ENCODE data around the gene RTKN2.

The RTKN2 gene

GRCh38 chr10:62172465-62172864, 96.2 kb downstream of the RTKN2 start:
- no peak for DNase-seq (ENCODE audit: low spot score)

DNA sequence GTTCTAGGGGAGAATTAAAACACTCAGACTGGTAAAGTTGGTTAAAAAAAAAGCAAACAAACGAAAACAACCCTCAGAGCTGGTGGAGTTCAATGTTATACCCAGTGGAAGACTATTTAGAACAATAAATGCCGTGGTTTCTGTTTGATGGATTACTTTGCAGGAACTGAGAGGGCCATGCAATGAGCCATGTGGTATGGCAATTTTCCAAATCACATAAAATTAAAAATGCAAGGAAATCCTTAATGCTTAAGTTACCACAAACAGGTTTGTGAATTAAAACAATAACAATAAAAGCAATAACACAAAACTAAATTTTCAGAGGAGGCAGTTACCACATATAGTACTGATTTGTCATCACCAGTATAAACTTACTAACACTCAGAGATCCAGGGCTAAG, 96.9 kb downstream of the RTKN2 start:
- DNase-seq (ENCODE audit: low spot score): no peak

GRCh38 chr10:62170732-62171131, 97.9 kb downstream of the RTKN2 start:
- DNase-seq (ENCODE audit: low spot score): no peak

- no peak for DNase-seq (ENCODE audit: low spot score)
These were observed 102.1 kb downstream of the RTKN2 start for GRCh38 chr10:62166331-62167131.

DNA sequence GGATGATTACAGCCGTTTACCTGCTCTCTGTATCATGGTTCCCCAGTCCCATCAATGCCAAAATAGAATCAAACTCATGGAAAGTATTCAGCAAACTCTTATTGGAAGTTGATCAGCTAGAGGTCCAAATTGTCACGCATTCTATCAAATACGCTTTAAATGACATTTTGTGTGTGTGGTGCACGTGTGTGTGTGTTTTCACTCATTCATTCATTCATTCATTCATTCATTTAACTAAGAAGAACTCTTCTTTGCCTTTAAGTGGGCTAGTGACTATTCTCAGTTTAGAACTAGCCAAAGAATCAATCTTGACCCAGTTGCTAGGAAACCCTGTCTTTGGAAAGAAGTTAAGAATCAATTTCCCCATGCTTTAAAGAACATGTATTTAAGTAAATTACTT, 102.8 kb downstream of the RTKN2 start:
- no peak for DNase-seq (ENCODE audit: low spot score)

- DNase-seq (ENCODE audit: low spot score): no peak
These were observed 105.6 kb downstream of the RTKN2 start for GRCh38 chr10:62163024-62163423.

DNA sequence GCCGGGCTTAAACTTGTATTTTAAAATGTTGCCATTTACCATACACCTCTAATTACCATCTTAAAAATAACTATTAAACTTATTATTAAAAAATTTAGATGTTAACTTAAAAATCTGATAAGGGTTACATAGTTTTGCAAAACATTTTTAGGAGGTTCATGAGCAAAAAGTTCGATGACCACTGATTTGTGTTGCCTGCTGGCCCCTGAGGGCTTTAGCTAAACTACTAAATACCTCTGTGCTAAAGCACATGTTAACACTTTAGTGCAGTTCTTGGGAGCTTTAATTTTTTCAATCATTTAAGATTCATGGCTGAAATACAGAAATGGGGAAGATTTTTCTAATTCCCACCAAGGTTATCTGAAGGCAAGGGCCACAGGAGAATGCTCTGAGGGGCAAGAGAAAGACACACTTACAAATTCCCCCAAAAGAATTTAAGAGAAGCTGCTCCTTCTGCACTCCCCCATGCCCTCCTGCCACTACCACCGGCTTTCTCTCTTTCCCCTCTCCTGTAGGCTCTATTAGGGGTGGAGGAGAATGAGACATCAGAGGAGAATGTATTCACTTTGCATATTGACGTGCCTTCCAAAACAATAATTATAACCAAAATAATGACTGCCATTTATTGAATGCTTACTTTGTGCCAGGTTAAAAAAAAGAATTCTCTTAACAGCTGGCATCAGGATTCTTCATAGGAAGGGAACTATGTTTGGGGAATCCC, 106.2 kb downstream of the RTKN2 start:
- DNase-seq (ENCODE audit: low spot score): no peak

GRCh38 chr10:62159351-62159750, 109.3 kb downstream of the RTKN2 start:
- DNase-seq (ENCODE audit: low spot score): no peak

- DNase-seq (ENCODE audit: low spot score): no peak
These were observed 111.0 kb downstream of the RTKN2 start for GRCh38 chr10:62157601-62158000.

DNA sequence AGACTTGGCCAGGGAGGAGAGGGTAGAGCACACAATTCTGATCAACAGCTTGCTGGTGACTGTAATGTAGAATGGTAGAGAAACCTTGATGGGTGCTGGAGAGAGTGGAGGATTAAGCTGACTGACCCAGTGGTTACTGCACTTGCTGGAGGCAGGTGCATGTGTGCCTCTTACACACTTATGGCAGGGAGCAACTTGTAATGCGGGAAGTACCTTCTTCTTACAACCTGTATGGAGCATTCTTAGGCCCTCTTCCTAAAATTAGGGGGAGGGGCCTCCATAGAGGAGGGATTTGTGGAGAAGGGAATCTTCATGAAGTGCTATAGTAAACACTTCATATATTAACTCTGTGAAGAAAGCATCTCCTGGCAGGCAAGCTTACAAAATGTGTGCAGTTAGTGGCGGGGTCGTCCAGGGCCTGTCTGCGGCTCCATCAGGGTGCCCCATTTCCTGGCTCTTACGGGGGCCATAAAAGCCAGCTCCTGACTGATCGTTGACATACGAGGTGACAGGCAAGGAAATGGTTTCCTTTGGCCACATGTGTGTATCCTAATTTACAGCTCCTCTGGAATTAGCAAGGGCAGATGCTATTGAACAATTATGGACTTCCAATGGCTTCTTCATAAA, 113.5 kb downstream of the RTKN2 start:
- DNase-seq (ENCODE audit: low spot score): no peak

GRCh38 chr10:62154231-62154630, 114.4 kb downstream of the RTKN2 start:
- DNase-seq (ENCODE audit: low spot score): no peak

GRCh38 chr10:62153191-62153590, 115.5 kb downstream of the RTKN2 start:
- no peak for DNase-seq (ENCODE audit: low spot score)

DNA sequence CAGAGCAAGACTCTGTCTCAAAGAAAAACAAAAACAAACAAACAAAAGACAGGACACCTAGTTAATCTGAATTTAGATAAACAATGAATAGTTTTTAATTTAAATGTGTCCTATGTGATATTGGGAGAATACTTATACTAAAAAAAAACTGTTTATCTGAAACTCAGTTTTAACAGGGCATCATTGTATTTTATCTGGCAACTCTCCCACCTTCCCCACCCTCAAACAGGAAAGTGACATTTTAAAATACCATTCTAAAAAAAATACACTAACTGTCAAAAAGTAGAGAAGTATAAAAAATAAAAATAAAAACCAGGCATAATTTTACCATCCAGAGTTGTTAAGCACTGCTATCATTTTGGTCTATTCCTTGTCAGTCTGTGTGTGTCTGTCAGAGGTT, 119.0 kb downstream of the RTKN2 start:
- no peak for DNase-seq (ENCODE audit: low spot score)

GRCh38 chr10:62148155-62148554, 120.5 kb downstream of the RTKN2 start:
- DNase-seq (ENCODE audit: low spot score): no peak

GRCh38 chr10:62147425-62147824, 121.2 kb downstream of the RTKN2 start:
- no peak for DNase-seq (ENCODE audit: low spot score)

DNA sequence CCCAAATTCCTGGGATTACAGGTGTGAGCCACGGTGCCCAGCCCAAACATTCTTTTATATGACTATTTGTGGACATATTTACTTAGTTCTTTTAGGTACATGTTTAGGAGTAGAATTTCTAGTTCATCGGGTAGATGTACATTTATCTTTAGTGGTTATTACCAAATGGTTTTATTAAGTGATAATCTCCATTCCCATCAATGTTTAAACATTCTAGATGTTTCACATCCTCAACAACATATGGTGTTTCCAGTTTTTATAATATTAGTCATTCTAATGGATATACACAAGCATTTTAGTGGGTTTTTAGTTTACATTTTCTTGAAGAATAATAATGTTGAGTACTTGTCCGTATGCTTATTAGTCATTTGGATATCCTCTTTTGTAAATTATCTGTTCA, 131.7 kb downstream of the RTKN2 start:
- DNase-seq (ENCODE audit: low spot score): no peak

- no peak for DNase-seq (ENCODE audit: low spot score)
These were observed 135.0 kb downstream of the RTKN2 start for GRCh38 chr10:62133618-62134017.

All from cerebellar cortex (tissue), 1 donor.